CD8-positive, alpha-beta memory T cell (primary cell): Measurements from ENCODE around the gene DNM1L. TPM values are rescaled to one million over a fixed set of nuclear protein-coding genes. Genes with fewer than 3 reads are reported as not detected.

Source experiments
- CTCF ChIA-PET: fragments of 350-600 bp; sonication (Branson Sonifier 250); formaldehyde crosslinking; loops from one replicate; lab custom pipeline; 2021; ENCODE audit warnings: antibody characterized with exemption; lab: Charles Lee
- POLR2A ChIA-PET: fragments of 350-600 bp; sonication (Branson Sonifier 250); formaldehyde crosslinking; loops from one replicate; lab custom pipeline; 2021; ENCODE audit warnings: antibody characterized with exemption; lab: Charles Lee
- DNase-seq, 5 donors: peaks; one replicate each; pipeline versions ENCODE4 v3.0.0 to v3.0.0-alpha.2; 2020 to 2022; ENCODE audit warnings: mixed read lengths in 1 of 5
- H3K27ac ChIP-seq: one replicate; pipeline ENCODE4 v1.7.0; 2013; ENCODE audit warnings: low read depth, mild to moderate bottlenecking, low read length, moderate library complexity
- H3K27me3 ChIP-seq: 2 replicates; pipeline ENCODE4 v1.7.0; 2013; ENCODE audit warnings: low read length, mild to moderate bottlenecking; ENCODE audit not compliant: insufficient read depth, poor library complexity, severe bottlenecking
- H3K36me3 ChIP-seq: 2 replicates; pipeline ENCODE4 v1.7.0; 2013; ENCODE audit warnings: mild to moderate bottlenecking, low read length, moderate library complexity; ENCODE audit not compliant: insufficient read depth
- H3K4me1 ChIP-seq: 2 replicates; pipeline ENCODE4 v1.7.0; 2013; ENCODE audit warnings: mild to moderate bottlenecking, low read length, moderate library complexity; ENCODE audit not compliant: insufficient read depth
- H3K4me3 ChIP-seq: 2 replicates; pipeline ENCODE4 v1.7.0; 2013; ENCODE audit warnings: mild to moderate bottlenecking, low read length
- H3K9me3 ChIP-seq: 2 replicates; pipeline ENCODE4 v1.7.0; 2013; ENCODE audit warnings: mild to moderate bottlenecking, low read length
- H3K27ac Mint-ChIP-seq, 8 donors: one replicate each; pipeline ENCODE4 v1.8.0; 2020 to 2021; ENCODE audit warnings: mixed read lengths in 8 of 8, mild to moderate bottlenecking in 6 of 8, inconsistent platforms in 3 of 8, moderate library complexity in 3 of 8
- H3K27me3 Mint-ChIP-seq, 2 donors: one replicate each; pipeline ENCODE4 v1.8.0; 2020 to 2021; ENCODE audit warnings: mixed read lengths in 2 of 2, mild to moderate bottlenecking in 1 of 2, moderate library complexity in 1 of 2
- H3K36me3 Mint-ChIP-seq, 3 donors: one replicate each; pipeline ENCODE4 v1.8.0; 2020 to 2021; ENCODE audit warnings: mixed read lengths in 3 of 3, inconsistent platforms in 1 of 3, mild to moderate bottlenecking in 1 of 3
- H3K4me1 Mint-ChIP-seq, 3 donors: one replicate each; pipeline ENCODE4 v1.8.0; 2020 to 2021; ENCODE audit warnings: mixed read lengths in 3 of 3, inconsistent platforms in 1 of 3, mild to moderate bottlenecking in 1 of 3
- H3K4me3 Mint-ChIP-seq, 7 donors: one replicate each; pipeline ENCODE4 v1.8.0; 2020 to 2021; ENCODE audit warnings: mixed read lengths in 7 of 7, mild to moderate bottlenecking in 6 of 7, moderate library complexity in 4 of 7, inconsistent platforms in 2 of 7
- H3K9me3 Mint-ChIP-seq, 5 donors: one replicate each; pipeline ENCODE4 v1.8.0; 2020 to 2022; ENCODE audit warnings: mixed read lengths in 5 of 5, mild to moderate bottlenecking in 3 of 5, moderate library complexity in 2 of 5, inconsistent platforms in 1 of 5
- polyA plus RNA-seq: library from polyadenylated mRNA; unstranded; fragments of 300-500 nt; fragmentation: Illumina TruSeq; gene quantifications from one replicate; pipeline ENCODE4 v1.2.3, GENCODE V29; 2021
- total RNA-seq, 2 experiments: library from RNA; stranded (reverse); gene quantifications; one replicate each; pipeline ENCODE4 v1.2.3, GENCODE V29; 2021

The DNM1L gene
- total RNA-seq (10 to 100 TPM; 63.4 to 68.0 TPM), polyA plus RNA-seq (30.2 TPM)

DNA sequence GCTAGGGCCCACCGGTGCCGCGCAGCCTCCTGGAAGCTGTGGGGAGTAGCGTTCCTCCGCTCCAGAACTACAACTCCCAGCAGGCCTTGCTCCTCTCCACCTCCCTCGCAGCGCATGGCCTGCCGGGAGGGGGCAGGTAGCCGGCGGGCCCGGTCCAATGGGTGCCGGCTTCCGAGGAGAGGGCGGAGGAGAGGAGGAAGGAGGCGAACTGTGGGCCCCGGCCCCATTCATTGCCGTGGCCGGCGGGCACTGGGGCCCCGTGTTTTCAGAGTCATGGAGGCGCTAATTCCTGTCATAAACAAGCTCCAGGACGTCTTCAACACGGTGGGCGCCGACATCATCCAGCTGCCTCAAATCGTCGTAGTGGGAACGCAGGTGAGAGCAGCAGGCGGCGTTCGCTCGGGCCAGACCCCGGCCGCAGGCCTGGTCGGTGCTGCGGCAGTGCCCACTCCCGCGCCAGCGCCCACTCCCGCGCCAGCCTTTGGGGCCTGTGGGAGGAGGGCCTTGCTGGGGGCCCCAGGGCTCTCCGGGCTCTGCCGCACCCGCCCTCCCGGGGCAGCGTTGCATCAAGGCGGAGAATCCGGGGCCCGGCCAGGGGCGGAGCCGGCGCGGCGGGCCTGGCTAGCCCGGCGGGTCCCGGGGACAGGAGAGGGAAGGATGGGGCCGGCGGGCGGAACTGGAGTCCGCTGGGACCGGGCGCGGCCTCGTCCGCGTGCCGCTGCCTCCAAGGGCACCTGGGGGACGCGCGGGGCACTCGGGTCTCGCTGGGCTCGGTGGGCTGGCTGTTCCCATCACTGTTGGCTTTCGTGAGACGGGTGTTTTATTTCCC lies at the start of gene DNM1L:
DNM1L (plus strand) TSS at position 211 of the 829 bp plus-strand sequence; CDS start at position 274, 63 bp downstream.
- H3K27ac Mint-ChIP-seq, result peak within 1 kb of the TSS; percentile 68 to 97 (median 94)
- peaks cover 0 to 1% of the 10 kb centered on the region in 2 donors for H3K27me3 Mint-ChIP-seq
- H3K4me1 Mint-ChIP-seq, result peaks cover 28 to 36% (median 29%) of the 10 kb centered on the region in 3 donors
- no peaks in the 10 kb centered on the region for H3K36me3 ChIP-seq
- peak within 1 kb of the TSS; percentile 89 to 92 (median 91) for H3K4me3 Mint-ChIP-seq
- no peaks in the 10 kb centered on the region for H3K9me3 ChIP-seq
- DNase-seq, result peak; percentile 88 to 94 (median 91)
- peaks cover 0 to 10% (median 4%) of the 10 kb centered on the region in 3 donors for H3K36me3 Mint-ChIP-seq
- peak within 1 kb of the TSS; percentile 78 for H3K27ac ChIP-seq
- peaks cover 15% of the 10 kb centered on the region for H3K4me1 ChIP-seq
- ChIA-PET CTCF (interaction anchor here (0.6 to 2.2 kb wide), 3 partner anchors 76 to 1343 kb away, joined by 3 to 8 read pairs (median 4); partner anchors contain the start of genes ALG10 and YARS2), POLR2A (interaction anchor here (1.6 kb wide), 1 partner anchor 76 kb away, joined by 8 read pairs; the partner anchor contains the start of gene YARS2)
- H3K27me3 ChIP-seq, result no peaks in the 10 kb centered on the region
- peak within 1 kb of the TSS; percentile 68 for H3K4me3 ChIP-seq
- no peaks in the 10 kb centered on the region for H3K9me3 Mint-ChIP-seq

- Histone ChIP-seq H3K4me1 (no peaks in the 10 kb centered on the region), H3K9me3 (no peaks in the 10 kb centered on the region), H3K27ac (no peak overlapping the region), H3K4me3 (no peak overlapping the region), H3K36me3 (no peaks in the 10 kb centered on the region), H3K27me3 (no peaks in the 10 kb centered on the region)
- ChIA-PET CTCF (no interaction called here), POLR2A (no interaction called here)
- Mint-ChIP-seq H3K4me3 (no peak overlapping the region), H3K27ac (no peak overlapping the region), H3K27me3 (no peaks in the 10 kb centered on the region), H3K36me3 (no peaks in the 10 kb centered on the region), H3K4me1 (no peaks in the 10 kb centered on the region), H3K9me3 (peaks cover 0 to 3% (median 0%) of the 10 kb centered on the region in 5 donors)
- no peak for DNase-seq
These were observed 37.7 kb upstream of the DNM1L start for GRCh38 chr12:32641287-32641901.

DNA sequence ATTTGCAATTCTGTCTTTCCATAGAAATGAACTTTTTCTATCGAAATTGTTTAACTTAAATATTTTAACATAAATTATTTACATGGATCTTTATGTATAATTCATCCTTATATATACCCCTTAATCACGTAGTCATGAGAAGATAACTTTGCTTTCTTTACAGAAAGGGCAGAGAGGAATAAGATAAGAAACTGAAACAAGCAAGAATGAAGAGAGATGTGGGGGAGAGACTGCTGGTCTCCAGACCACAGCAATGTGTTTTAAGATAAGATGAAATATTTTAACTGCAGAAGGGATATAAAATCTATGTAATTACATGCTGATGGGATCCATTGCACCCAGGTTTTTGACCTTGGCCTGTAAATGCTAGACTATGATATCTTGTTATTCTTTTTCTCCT lies 34.7 kb upstream of the DNM1L start:
- no peaks in the 10 kb centered on the region for H3K36me3 Mint-ChIP-seq
- peaks cover 0 to 2% of the 10 kb centered on the region in 2 donors for H3K27me3 Mint-ChIP-seq
- Histone ChIP-seq H3K27me3 (no peaks in the 10 kb centered on the region), H3K4me1 (no peaks in the 10 kb centered on the region), H3K9me3 (no peaks in the 10 kb centered on the region), H3K36me3 (no peaks in the 10 kb centered on the region), H3K4me3 (no peak overlapping the region), H3K27ac (no peak overlapping the region)
- ChIA-PET CTCF (no interaction called here), POLR2A (no interaction called here)
- no peak overlapping the region for H3K27ac Mint-ChIP-seq
- H3K4me3 Mint-ChIP-seq, result no peak overlapping the region
- H3K4me1 Mint-ChIP-seq, result no peaks in the 10 kb centered on the region
- no peaks in the 10 kb centered on the region for H3K9me3 Mint-ChIP-seq
- no peak for DNase-seq

- CTCF ChIA-PET, result interaction anchor here (1.7 kb wide), 1 partner anchor 10 kb away, joined by 5 read pairs; no protein-coding TSS in a partner anchor
- no peak for DNase-seq
- H3K27me3 Mint-ChIP-seq, result peaks cover 0 to 2% of the 10 kb centered on the region in 2 donors
- no peak overlapping the region for H3K27ac ChIP-seq
- no peaks in the 10 kb centered on the region for H3K36me3 ChIP-seq
- no peaks in the 10 kb centered on the region for H3K9me3 ChIP-seq
- no peak overlapping the region for H3K4me3 Mint-ChIP-seq
- H3K4me1 ChIP-seq, result no peaks in the 10 kb centered on the region
- no peaks in the 10 kb centered on the region for H3K4me1 Mint-ChIP-seq
- H3K36me3 Mint-ChIP-seq, result no peaks in the 10 kb centered on the region
- no peaks in the 10 kb centered on the region for H3K27me3 ChIP-seq
- POLR2A ChIA-PET, result no interaction called here
- no peaks in the 10 kb centered on the region for H3K9me3 Mint-ChIP-seq
- no peak overlapping the region for H3K4me3 ChIP-seq
- H3K27ac Mint-ChIP-seq, result peak overlapping the region in 1 of 8 donors; percentile 21
These were observed 31.8 kb upstream of the DNM1L start for GRCh38 chr12:32647275-32647674.

DNA sequence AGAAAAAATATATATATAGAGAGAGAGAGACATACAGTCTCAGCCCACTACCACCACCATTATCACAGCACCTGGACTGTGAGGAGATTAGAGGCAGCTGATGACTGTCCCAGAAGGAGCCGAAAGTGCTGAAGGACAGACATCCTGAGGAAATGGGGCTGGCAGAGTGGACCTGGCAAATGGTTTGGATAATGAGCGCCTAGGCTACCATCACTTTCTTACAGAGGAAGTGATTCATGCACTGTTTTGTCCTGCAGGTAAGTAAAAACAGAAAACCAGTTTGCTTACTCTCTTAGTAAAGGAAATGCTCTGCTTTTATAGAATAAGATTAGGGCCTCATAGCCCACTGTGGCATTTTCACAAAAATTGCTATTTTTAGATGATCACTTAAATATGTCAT lies 28.6 kb upstream of the DNM1L start:
- no peaks in the 10 kb centered on the region for H3K27me3 ChIP-seq
- H3K27ac Mint-ChIP-seq, result no peak overlapping the region
- CTCF ChIA-PET, result no interaction called here

DNA sequence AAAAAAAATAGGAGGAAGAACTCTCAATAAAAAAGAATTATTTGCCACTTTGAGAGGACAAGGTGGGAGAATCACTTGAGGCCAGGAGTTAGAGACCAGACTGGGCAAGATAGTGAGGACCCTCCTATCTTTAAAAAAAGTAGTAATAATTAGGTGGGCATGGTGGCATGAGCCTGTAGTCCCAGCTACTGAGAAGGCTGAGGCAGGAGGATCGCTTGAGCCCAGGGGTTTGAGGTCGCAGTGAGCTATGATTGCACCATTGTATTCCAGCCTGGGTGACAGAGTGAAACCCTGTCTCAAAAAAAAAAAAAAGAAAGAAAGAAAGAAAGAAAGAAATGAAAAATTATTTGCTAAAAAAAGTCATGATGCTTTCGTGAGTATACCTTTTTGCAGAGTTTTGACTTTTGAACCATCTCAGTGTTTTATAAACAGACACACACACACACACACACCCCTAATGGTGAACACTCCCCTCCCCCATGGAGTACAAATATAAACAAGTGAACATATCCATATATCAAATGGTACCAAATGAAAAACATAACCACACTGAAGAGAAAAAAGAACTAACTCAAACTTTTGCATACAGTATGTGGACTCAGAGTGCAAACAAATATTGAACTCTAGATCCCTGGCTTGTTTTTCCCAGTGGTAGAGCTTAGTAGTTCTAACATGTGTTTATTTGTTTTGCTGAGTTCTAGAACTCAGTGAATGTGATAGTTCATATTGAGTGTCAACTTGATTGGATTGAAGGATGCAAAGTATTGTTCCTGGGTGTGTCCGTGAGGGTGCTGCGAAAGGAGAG lies 27.7 kb upstream of the DNM1L start:
- DNase-seq, result no peak
- POLR2A ChIA-PET, result no interaction called here
- Histone ChIP-seq H3K36me3 (no peaks in the 10 kb centered on the region), H3K4me3 (no peak overlapping the region), H3K27me3 (no peaks in the 10 kb centered on the region), H3K4me1 (no peaks in the 10 kb centered on the region), H3K27ac (no peak overlapping the region), H3K9me3 (no peaks in the 10 kb centered on the region)
- Mint-ChIP-seq H3K4me1 (no peaks in the 10 kb centered on the region), H3K9me3 (no peaks in the 10 kb centered on the region), H3K36me3 (no peaks in the 10 kb centered on the region), H3K27ac (no peak overlapping the region), H3K4me3 (no peak overlapping the region), H3K27me3 (peaks cover 0 to 5% of the 10 kb centered on the region in 2 donors)
- CTCF ChIA-PET, result no interaction called here

More for the DNA sequence above, 28.6 kb upstream of the DNM1L start:
- Mint-ChIP-seq H3K9me3 (no peaks in the 10 kb centered on the region), H3K4me3 (no peak overlapping the region), H3K4me1 (no peaks in the 10 kb centered on the region), H3K36me3 (no peaks in the 10 kb centered on the region), H3K27me3 (peaks cover 0 to 2% of the 10 kb centered on the region in 2 donors)
- Histone ChIP-seq H3K9me3 (no peaks in the 10 kb centered on the region), H3K36me3 (no peaks in the 10 kb centered on the region), H3K4me3 (no peak overlapping the region), H3K27ac (no peak overlapping the region), H3K4me1 (no peaks in the 10 kb centered on the region)
- no peak for DNase-seq
- POLR2A ChIA-PET, result no interaction called here

DNA sequence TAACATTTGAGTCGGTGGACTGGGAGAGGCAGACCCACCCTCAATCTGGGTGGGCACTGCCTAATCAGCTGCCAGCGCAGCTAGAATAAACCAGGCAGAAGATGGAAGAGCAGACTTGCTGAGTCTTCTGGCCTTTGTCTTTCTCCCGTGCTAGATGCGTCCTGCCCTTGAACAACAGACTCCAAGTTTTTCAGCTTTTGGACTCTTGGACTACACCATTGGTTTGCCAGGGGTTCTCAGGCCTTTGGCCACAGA lies 27.2 kb upstream of the DNM1L start:
- DNase-seq, result no peak
- no peak overlapping the region for H3K4me3 Mint-ChIP-seq
- H3K4me1 Mint-ChIP-seq, result no peaks in the 10 kb centered on the region
- peaks cover 0 to 5% of the 10 kb centered on the region in 2 donors for H3K27me3 Mint-ChIP-seq
- no peak overlapping the region for H3K27ac Mint-ChIP-seq
- H3K27me3 ChIP-seq, result no peaks in the 10 kb centered on the region
- POLR2A ChIA-PET, result no interaction called here
- no peak overlapping the region for H3K4me3 ChIP-seq
- no peaks in the 10 kb centered on the region for H3K36me3 Mint-ChIP-seq
- no peaks in the 10 kb centered on the region for H3K4me1 ChIP-seq
- no peaks in the 10 kb centered on the region for H3K9me3 ChIP-seq
- CTCF ChIA-PET, result no interaction called here
- H3K27ac ChIP-seq, result no peak overlapping the region
- H3K36me3 ChIP-seq, result no peaks in the 10 kb centered on the region
- H3K9me3 Mint-ChIP-seq, result no peaks in the 10 kb centered on the region
